Stimulated activated CD4-positive, alpha-beta T cell treated with anti-CD3 and anti-CD28 coated beads, TNF-alpha, amount 100 ng/mL, for 4 hours (primary cell): Measurements from ENCODE around the gene SLC22A6.
A peak's percentile ranks its signal among the peaks of the same experiment; 100 is the strongest.

Experiments used
- DNase-seq, 3 experiments: peaks; one replicate each; pipeline ENCODE4 v3.0.0-alpha.2; 2020; ENCODE audit warnings: low read depth in 3 of 3

The SLC22A6 gene

GRCh38 chr11:62984451-62984991 is at the start of gene SLC22A6:
TSS of gene SLC22A6 (minus strand) at chr11:62984967. CDS start at chr11:62984690, 277 bp downstream.
- DNase-seq = no peak

GRCh38 chr11:63032457-63032856 is 47.7 kb upstream of the SLC22A6 start:
- no peak for DNase-seq

GRCh38 chr11:63023841-63024648 is 39.3 kb upstream of the SLC22A6 start:
- DNase-seq = peak; percentile 70 to 84 (median 80)

- DNase-seq = no peak
Observed at GRCh38 chr11:63023222-63023814, 38.6 kb upstream of the SLC22A6 start.

GRCh38 chr11:63022441-63022840 is 37.7 kb upstream of the SLC22A6 start:
- DNase-seq = no peak

GRCh38 chr11:63020671-63021291 is 36.0 kb upstream of the SLC22A6 start:
- DNase-seq = peak in 1 of 3 experiments; percentile 12

- no peak for DNase-seq
Observed at GRCh38 chr11:63019506-63019905, 34.7 kb upstream of the SLC22A6 start.

GRCh38 chr11:63017306-63017974 is 32.7 kb upstream of the SLC22A6 start:
- no peak for DNase-seq

GRCh38 chr11:63015521-63016215 is 30.9 kb upstream of the SLC22A6 start, which contains the start of gene SLC22A8:
TSS of gene SLC22A8 (minus strand) at chr11:63015841. CDS start at chr11:63014958, 883 bp downstream.
- DNase-seq = no peak

GRCh38 chr11:63014408-63015055 is 29.8 kb upstream of the SLC22A6 start:
- DNase-seq = no peak

GRCh38 chr11:63012839-63013238 is 28.1 kb upstream of the SLC22A6 start:
- no peak for DNase-seq

- no peak for DNase-seq
Observed at GRCh38 chr11:63012430-63012829, 27.7 kb upstream of the SLC22A6 start.

- DNase-seq = no peak
Observed at GRCh38 chr11:63010934-63011439, 26.2 kb upstream of the SLC22A6 start.

GRCh38 chr11:63007920-63008319 is 23.2 kb upstream of the SLC22A6 start:
- no peak for DNase-seq

GRCh38 chr11:63001456-63001855 is 16.7 kb upstream of the SLC22A6 start:
- no peak for DNase-seq

GRCh38 chr11:62999649-63000048 is 14.9 kb upstream of the SLC22A6 start:
- no peak for DNase-seq

GRCh38 chr11:62999156-62999555 is 14.4 kb upstream of the SLC22A6 start:
- DNase-seq = no peak

GRCh38 chr11:62996271-62996670 is 11.5 kb upstream of the SLC22A6 start:
- no peak for DNase-seq

GRCh38 chr11:62994775-62995174 is 10.0 kb upstream of the SLC22A6 start:
- DNase-seq = no peak

- DNase-seq = no peak
Observed at GRCh38 chr11:62988276-62988675, 3.5 kb upstream of the SLC22A6 start.
